Cerebellar cortex (tissue), 1 donor: ENCODE measurements around the gene NFAT5.
A peak's percentile ranks its signal among the peaks of the same experiment; 100 is the strongest.
"Not testable (repeated sequence)": the region's sequence is repeated elsewhere in the genome, so short reads cannot be mapped to it uniquely, and the experiment has no call there.

Source experiments
- DNase-seq: peaks from one replicate; pipeline ENCODE4 v3.0.0-alpha.2; 2015; ENCODE audit warnings: low spot score

Gene NFAT5

DNA sequence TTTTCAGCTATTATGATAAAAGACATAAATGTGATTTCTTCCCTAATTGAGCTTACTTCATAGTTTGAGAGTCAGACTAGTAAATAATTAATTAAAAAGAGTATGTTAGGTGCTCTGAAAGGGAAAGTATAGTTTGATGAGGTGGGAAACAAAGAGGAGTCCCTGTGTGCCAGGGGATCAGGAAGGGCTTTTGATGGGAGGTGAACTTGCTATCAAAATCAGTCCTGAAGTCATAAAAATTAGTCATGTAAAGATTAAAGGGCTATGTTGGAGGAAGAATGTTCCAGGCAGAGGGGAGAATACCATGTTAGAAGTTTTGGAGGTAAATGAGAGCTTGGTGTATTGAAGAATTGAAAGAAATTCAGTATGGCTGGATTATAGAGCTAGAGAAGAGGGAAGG lies 31.0 kb downstream of the NFAT5 start:
- DNase-seq: no peak

DNA sequence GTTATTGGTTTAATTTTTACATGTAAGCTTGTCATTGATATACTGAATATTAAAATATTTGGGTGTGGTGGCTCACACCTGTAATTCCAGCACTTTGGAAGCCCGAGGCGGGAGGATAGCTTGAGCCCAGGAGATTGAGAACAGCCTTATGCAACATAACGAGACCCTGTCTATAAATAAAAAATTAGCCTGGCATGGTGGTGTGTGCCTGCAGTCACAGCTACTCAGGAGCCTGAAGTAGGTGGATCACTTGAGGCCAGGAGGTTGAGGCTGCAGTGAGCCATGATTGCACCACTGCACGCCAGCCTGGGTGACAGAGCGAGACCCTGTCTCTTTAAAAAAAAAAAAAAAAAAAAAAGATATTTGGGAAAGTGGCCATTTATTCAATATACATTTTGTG lies 32.3 kb downstream of the NFAT5 start:
- DNase-seq: no peak

DNA sequence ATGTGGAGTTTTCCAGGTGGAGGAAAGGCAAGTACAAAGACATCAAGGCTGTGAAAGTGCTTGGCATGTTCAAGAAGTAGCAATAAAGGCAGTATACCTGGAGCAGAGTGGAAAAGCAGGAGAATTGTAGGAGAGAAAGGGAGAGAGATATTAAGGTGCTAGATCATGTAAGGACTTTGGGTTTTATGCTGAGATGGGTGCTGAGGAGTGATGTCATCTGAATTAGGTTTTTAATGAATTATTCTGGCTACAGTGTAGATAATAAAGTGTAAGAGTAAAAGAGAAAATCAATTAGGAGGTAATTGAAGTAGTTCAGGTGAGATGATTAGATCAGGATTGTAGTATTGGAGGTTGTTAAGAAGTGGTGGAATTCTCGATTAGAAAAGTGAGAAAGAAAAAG lies 34.0 kb downstream of the NFAT5 start:
- no peak for DNase-seq

DNA sequence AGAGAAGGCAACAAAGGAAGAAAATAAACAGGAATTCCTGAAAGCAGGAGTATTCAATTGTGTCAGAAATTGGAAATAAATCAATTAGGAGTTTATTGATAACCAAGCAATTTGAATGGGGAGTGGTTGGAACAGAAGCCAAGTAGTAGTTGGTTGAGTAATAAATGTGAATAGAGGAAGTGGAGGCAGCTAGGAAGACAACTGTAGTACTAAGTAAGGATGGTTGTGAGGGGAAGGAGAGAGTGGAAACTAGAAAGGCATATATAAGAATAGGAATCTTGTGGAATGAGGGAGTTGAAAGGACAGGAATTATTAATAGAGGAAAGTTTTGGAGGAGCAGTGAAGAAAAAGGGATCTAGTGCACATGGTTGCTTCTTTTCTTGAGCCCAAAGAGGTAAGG lies 34.4 kb downstream of the NFAT5 start:
- DNase-seq: no peak

DNA sequence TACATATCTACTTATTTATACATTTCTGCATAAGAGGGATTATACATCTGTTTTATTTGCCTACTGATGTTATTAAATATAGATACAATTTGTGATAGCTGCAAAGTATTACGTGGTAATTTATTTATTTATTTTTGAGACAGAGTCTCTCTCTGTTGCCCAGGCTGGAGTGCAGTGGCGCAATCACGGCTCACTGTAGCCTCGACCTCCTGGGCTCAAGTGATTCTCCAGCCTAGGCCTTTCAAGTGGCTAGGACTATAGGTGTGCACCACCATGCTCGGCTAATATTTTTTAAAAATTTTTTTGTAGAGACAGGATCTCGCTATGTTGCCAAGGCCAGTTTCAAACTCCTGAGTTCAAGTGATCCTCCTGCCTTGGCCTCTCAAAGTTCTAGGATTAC lies 35.5 kb downstream of the NFAT5 start:
- no peak for DNase-seq

DNA sequence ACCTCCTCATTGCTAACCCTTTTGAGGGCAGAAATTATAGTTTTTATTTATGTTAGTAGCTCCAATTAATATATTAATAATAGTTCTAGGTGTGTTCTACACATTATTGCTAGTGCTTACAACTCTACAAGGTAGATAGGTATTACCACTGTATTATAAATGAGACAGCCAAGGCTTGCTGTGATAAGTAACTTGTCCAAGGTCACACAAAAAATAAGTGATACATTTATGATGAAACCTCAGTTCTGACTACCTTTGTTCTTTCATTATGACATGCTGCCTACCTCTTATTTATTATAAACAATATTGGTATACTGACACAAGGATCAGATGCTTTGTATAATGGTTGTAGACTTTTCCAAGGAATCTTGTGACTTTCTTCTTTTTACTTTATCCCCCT lies 41.2 kb downstream of the NFAT5 start:
- DNase-seq: no peak

DNA sequence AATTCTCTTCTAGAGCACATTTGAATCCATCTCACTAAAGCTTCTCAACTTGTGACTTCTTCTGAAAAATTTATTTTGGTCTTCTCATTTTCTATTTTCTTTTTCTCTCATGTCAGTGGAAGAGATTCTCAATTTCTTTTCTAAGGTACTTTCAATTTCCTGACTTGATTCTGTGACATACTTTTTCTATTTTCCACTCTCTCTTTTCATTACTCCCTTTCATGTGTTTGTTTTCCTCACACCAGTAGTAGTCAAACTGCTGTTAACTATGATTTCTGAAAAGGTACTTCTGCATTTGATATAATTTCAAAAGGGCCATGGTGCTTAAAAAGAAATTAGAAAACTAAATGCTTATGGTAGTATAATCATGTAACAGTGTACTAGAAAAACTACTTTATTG lies 41.9 kb downstream of the NFAT5 start:
- DNase-seq: no peak

DNA sequence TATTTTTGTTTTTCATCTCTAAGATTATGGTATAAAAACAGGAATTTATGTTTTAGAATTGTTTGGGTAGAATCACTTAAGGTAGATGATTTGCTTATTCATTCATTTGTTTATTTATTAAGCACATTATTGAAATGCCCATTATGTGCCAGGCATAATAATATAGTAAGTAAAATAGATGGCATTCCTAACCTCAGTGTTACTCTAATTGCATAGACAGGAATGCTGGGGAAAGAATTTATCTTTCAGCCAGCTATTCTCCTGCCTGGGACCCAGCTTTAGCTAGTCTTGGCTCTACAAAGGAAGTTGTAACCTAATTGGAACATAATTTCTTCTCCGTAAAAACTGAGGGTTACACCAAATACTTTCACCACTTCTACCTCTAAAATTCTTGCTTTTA lies 44.6 kb downstream of the NFAT5 start:
- DNase-seq: peak; percentile 29

DNA sequence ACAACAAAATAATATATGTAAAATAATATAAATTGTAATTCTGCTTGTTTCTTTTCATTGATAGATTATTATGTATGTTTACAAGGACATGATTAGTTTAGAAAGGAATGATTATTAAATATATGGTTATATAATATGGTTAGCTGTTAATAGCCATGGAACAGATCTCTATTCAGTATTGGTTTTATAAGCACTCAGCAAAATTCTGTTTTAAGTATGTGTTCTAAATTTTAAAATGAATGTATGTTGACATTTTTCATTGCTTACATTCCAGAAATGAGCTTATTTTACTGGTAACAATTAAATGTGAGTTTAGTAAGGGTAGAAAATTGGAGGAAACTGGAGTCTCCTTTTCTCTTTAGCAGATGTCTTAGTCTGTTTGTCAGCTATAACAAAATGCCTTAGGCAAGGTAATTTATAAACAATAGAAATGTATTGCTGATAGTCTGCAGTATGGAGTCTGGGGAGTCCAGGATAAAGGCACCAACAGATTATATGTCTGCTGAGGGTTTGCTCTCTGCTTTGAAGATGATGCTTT lies 45.4 kb downstream of the NFAT5 start:
- DNase-seq: no peak

DNA sequence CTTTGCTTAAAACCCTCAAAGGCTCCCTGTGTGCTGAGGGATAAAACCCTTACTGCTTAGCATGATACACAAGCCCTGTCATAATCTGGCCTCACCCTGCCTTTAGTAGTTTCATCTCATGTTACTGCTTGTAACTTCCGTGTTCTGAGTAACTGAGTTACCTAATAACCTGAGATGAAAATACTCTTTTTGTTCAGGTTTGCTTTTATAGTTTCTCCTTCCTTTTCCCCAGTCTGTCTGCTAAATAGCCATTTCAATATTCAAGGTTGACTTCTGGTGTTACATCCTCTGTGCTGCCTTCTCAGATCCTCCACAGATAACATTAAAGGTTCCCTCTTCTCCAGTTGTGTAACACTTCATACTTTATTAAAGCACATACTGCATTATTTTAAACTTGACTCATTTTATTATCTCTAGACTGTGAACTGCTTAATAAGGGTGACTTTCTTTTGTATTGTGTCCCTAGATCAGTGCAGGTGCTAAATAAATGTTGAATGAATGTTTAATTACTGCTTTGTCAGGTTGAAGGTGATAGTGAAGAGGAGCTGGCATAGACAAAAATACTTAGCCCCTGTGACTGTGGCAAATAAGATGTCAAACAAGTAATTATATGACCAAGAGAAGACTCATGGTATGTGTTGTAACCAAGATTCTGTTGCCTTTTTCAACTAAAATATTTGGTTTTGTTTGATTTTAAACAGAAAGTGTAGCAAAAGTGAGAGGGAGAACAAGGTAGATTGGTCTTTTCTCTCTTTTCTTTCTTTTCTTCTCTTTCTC lies 47.8 kb downstream of the NFAT5 start:
- peak; percentile 24 for DNase-seq

DNA sequence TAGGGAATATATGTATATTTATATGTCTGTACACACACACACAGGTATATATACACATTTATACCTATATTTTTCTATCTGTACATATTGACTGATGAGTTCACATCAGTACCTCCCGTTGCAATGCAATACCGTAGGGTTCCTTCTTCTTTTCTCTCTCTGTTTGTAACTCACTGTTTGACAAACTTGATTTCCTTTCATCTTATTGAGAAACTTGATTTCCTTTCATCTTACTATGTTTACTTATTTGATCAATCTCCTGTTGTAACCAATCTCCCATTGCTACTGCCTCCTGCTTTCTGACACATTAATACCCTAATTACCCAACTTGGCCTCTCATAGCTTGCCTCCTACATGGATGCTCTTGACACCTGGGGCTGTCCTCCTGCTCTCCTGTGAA lies 49.8 kb downstream of the NFAT5 start:
- DNase-seq: no peak

DNA sequence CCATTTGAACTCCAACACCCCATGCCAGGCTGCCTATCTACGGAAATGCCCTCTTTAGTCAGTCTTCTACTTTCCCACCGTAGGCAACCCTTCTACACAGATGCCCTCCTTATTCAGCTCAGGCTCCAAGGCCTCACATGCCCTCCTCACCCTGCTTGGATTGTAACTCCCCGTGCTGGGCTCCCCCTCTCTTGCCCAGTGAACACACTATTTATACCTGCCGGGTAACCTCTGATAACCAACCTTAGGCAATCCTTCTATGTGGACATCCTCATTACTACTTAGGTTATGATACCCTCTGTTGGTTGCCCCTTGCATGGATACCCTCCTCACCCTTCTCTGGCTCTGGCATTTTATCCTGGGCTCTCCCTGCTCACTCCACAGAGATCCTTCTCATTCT lies 50.3 kb downstream of the NFAT5 start:
- DNase-seq: no peak

DNA sequence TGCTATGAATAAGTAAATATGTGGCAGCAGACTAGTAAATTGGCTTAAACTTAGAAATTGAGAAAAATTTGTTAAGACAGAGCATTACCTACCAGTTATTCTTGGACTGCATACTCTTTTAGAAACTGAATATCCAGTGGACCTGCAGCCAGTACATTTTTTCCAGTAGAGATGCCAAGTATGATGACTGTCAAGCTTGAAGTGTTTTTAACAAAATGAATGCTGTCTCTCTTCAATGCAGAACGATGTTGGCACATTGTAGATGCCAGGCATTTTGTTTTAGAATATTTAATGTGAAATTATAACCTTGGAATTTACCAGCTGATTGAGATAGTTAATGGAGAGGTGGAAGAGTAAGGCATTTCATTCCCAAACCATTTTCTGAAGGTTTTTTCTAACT lies 52.5 kb downstream of the NFAT5 start:
- DNase-seq: no peak

DNA sequence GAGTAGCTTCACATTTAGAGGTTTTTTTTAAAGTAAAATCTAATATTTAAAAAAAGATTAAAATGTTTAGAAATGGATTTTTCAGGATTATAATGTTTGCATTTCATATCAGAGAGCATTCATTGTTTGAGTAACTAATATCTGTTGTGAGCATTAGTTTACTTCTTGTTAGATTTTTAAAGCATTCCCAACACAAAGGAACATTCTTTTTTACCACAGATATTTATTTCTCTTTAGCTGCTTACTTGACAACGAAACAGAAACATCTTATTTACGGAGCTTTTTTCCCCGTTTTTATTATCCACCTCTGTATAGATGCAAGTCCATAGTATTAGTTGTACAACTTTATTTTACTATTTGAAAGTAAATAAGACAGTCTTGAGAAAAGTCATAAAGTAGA lies 53.0 kb downstream of the NFAT5 start:
- no peak for DNase-seq

DNA sequence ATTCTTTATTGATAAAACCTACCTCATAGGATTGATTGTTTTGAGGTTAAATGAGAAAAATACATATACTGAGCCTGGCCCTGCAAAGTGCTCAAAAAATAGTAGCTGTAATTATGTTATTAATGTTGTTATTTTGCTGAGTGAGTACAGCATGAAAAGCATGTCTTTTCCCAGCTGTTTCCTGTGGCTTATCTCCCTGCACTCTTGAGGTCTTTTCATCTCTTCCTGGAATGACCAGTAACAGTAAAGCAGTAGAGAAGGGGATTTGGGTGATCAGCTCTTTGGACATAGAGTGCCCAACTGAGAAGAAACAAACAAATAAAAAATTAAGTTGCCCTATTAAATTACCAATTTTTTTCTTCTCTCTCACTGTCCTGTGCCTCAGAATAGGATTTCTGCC lies 53.7 kb downstream of the NFAT5 start:
- DNase-seq: no peak

DNA sequence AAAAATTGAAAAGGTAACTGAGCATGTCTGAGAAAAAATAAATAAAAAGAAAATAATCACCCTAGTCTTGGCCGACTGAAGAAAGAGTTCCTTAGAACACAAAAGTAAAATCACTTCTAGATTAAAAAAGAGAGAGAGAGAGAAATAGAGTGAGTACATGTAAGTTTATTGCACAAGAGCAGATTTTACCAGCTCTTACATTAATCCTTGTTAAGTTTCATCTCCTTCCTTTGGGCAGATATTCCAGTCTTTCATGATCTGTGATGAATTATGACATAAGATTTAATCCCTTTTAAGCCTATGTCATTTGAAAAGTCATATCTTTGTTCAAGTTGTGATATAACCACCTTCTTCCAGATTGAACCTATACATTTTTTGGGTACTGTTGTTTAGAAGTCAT lies 54.8 kb downstream of the NFAT5 start:
- no peak for DNase-seq

DNA sequence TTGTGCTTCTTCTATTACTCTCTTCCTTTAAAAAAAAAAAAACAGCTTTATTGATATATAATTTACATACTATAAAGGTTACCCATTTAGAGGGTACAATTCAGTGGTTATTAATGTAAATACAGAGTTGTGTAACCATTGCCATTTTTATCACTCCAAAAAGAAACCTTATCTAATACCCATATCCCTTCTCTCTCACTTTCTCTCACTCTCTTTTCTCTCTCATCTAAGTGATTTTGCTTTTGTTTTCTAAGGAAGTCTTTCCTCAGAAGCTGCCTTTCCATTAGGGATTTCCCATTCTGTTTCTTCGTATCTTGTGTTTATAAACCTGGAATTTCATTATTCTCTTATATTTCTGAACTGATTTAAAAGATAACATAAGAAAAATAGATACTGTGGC lies 55.5 kb downstream of the NFAT5 start:
- no peak for DNase-seq

DNA sequence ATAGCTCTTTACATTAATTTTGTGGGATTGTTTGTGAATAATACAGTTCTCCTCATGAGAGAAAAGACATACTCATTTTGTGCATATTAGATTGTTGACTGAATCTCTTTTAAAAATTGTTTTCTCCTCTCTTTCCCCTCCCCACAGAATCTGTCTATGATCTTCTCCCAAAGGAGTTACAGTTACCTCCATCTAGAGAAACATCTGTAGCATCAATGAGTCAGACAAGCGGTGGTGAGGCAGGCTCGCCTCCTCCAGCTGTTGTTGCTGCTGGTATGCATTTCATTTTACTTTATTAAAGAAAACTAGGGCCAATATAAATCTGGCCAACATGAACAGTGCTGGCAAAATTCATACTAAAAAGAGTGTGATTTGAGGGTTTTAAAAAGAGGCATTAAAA lies 60.5 kb downstream of the NFAT5 start:
- DNase-seq: no peak

DNA sequence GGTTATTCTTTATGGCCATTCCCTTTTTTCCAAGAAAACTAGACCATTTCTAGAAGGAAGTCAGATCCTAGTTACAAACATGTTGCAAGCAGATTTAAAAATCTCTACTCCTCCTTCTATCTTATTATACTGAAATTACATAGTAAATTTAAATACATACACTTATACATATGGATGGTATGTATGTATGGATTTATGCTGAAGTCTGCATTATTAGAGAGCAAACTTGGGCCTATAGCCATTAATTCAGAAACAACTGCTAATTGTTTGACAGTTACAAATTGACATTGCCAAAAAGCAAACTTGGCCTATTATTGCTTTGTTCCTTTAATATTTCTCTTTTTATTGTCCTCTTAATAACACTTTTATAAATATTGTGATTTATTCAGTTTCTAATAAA lies 67.1 kb downstream of the NFAT5 start:
- DNase-seq: no peak

DNA sequence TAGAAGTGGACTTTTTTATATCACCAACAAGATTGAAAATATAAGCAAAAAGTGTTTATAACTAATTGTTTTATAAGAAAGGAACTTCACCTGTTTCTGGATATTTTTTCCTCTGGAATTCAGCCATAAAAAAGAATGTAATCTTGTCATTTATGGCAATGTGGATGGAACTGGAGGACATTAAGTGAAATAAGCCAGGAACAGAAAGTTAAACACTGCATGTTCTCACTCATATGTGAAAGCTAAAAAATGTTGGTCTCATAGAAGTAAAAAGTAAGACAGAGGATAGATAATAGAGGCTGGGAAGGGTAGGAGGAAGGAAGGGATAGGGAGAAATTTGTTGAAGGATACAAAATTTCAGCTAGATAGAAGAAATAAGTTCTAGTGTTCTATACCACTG lies 67.6 kb downstream of the NFAT5 start:
- DNase-seq: no peak

DNA sequence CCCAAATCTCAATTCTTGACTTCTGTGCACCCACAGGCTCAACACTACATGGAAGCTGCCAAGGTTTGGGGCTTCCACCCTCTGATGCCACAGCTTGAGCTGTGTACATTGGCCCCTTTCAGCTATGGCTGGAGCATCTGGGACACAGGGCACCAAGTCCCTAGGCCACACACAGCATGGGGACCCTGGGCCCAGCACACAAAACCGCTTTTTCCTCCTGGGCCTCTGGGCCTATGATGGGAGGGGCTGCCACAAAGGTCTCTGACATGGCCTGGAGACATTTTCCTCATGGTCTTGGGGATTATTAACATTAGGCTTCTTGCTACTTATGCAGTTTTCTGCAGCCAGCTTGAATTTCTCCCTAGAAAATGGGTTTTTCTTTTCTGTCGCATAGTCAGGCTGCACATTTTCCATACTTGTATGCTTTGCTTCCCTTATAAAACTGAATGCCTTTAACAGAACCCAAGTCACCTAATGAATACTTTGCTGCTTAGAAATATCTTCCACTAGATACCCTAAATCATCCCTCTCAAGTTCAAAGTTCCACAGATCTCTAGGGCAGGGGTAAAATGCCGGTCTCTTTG lies 70.9 kb downstream of the NFAT5 start:
- DNase-seq: not testable (repeated sequence)

DNA sequence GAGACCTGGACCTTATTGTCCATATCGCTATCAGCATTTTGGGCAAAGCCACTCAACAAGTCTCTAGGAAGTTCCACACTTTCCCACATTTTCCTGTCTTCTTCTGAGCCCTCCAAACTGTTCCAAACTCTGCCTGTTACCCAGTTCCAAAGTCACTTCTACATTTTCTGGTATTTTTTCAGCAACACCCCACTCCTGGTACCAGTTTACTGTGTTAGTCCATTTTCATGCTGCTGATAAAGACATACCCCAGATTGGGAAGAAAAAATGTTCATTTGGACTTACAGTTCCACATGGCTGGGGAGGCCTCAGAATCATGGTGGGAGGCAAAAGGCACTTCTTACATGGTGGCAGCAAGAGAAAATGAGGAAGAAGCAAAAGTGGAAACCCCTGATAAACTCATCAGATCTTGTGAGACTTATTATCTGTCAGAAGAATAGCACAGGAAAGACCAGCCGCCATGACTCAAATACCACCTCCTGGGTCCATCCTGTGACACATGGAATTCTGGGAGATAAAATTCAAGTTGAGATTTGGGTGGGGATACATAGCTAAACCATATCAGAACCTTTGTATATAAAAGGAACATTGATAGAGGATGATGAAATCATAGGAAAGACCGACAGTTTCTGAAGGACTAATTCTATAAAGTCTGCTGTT lies 71.6 kb downstream of the NFAT5 start:
- DNase-seq: not testable (repeated sequence)

DNA sequence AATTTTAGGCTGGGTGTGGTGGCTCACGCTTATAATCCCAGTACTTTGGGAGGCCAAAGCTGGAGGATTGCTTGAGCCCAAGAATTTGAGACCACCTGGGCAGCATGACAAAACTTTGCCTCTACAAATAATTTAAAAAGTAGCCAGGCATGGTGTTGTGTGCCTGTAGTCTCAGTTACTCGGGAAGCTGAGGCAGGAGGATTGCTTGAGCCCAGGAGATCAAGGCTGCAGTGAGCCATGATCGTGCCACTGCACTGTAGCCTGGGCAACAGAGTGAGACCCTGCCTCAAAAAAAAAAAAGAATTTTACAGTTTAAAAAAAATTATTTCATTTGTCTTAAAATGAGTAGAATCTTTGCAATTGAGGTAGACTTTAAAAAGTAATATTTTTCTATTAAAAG lies 78.2 kb downstream of the NFAT5 start:
- not testable (repeated sequence) for DNase-seq
